H7 (cell line): Measurements from ENCODE around the gene RPS3. TPM values are rescaled to one million over a fixed set of nuclear protein-coding genes. Genes with fewer than 3 reads are reported as not detected.

Source experiments
- DNase-seq: peaks from one replicate; pipeline ENCODE4 v3.0.0; 2012
- H3K27me3 ChIP-seq: 2 replicates; pipeline ENCODE4 v1.6.0; 2011; ENCODE audit warnings: mild to moderate bottlenecking, low read length; ENCODE audit not compliant: control insufficient read depth, insufficient read depth
- H3K36me3 ChIP-seq: replicated peaks from 2 replicates; pipeline ENCODE4 v1.5.1; 2011; ENCODE audit warnings: low read length; ENCODE audit not compliant: control insufficient read depth, insufficient read depth
- H3K4me3 ChIP-seq: 2 replicates; pipeline ENCODE4 v1.5.1; 2011; ENCODE audit warnings: low read depth, mild to moderate bottlenecking, control low read depth, low read length, moderate library complexity; ENCODE audit not compliant: insufficient read depth
- total RNA-seq: library from RNA; depleted of rRNA; stranded (reverse); fragments of >200 nt; shearing (Covaris generic); gene quantifications from 2 replicates; pipeline ENCODE4 v1.2.3, GENCODE V29; 2014

RPS3 gene
- total RNA-seq, 1 experiment from 2014 or later = 2,298 TPM

DNA sequence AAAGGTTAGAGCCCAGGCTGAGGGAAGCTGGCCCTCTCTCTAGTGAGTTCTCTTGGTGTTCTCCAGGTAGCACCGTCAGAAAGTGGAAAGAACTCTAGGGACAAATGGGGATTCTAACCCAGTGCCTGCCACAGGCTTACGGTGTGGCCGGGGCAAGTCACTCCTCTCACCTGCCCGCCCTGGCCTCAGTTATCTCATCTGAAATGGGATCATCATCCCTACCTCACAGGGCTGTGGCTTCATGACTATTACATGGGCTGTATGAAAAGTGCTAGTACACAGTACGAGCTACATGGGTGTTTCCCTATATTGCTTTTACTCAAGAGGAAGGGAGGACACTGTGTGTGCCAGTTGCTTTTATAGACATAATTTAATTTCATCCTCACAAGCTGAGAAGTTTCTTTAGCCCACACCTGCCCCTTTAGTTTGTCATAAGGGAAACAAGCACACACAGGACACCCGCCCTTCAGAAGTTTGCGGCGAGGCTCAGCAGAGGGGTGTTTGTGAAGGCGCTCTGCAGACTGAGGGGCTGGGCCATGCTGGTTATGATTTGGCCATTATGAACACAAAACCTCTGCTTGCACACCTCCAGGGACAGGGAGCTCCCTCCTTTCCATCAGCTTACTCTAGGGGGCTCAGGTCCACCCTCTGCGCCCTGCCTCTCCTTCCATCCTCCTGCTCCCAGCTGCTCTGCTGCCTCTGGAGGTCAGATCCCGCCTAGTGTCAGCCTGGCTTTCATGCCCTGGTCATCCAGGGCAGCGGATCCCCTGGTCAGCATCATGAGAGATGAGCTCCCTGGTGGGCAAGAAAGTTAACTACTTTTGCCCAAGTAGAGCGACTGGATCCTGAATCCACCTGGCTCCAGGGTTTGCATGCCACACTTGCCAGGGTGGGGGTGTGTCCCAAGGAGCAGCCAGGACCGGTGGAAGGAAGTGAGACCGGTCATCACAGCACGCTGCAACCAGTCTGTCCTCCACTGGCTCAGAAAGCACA, 32.5 kb downstream of the RPS3 start:
- H3K36me3 ChIP-seq = no peaks in the 10 kb centered on the region
- no peak overlapping the region for H3K4me3 ChIP-seq
- DNase-seq = peak; percentile 79
- H3K27me3 ChIP-seq = peaks cover 56% of the 10 kb centered on the region

DNA sequence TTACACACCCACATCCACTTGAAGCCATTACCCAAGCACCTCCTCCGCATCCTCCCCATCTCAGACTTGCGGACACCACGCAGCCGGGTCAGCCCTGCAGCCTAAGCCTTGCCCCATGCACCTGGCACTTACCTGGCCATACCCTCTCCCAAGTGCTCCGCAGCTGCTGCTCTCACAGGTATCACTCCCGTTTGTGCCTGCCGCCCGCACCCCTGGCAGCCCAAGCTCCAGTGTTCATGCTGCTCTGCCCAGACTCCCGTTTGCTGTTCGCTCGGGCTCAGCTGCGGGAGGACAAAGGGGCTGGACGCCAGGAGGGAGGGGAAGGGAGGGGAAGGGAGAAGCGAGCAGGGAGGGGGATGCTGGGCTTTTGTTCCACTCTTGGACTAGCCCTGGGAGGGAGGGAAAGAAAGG, 33.6 kb downstream of the RPS3 start, which contains the start of gene KLHL35:
TSS of gene KLHL35 (minus strand) at position 293 of the 411 bp plus-strand sequence. CDS start 2,574 bp downstream, outside the sequence.
- DNase-seq = peak; percentile 84
- Histone ChIP-seq H3K27me3 (peaks cover 52% of the 10 kb centered on the region), H3K36me3 (no peaks in the 10 kb centered on the region), H3K4me3 (peak within 1 kb of the TSS; percentile 24)

DNA sequence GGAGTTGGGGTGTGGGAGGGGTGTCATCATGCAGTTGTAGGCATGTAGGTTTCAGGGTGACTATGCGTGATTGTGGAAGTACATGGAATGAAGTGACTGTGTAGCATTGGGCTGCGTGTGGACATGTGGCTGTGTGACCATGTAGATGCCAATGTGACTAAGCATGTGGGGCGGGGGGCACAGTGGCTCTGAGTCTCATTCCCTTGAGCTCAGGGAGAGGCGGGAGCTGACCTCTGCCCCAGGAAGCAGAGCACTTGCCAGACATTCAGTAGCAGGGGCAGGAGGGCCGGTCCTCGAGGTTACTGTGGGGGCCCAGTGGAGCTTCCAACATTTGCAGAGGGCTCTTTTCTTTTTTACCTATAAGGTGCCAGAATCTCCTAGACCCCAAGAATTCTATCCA, 34.1 kb downstream of the RPS3 start:
- Histone ChIP-seq H3K27me3 (peaks cover 51% of the 10 kb centered on the region), H3K4me3 (no peak overlapping the region), H3K36me3 (no peaks in the 10 kb centered on the region)
- DNase-seq = no peak

- no peak for DNase-seq
- Histone ChIP-seq H3K27me3 (peaks cover 45% of the 10 kb centered on the region), H3K4me3 (no peak overlapping the region), H3K36me3 (no peaks in the 10 kb centered on the region)
Observed at GRCh38 chr11:75434051-75434450, 34.7 kb downstream of the RPS3 start.

GRCh38 chr11:75434886-75435570, 35.7 kb downstream of the RPS3 start:
- Histone ChIP-seq H3K27me3 (peaks cover 35% of the 10 kb centered on the region), H3K36me3 (no peaks in the 10 kb centered on the region), H3K4me3 (no peak overlapping the region)
- DNase-seq = no peak

DNA sequence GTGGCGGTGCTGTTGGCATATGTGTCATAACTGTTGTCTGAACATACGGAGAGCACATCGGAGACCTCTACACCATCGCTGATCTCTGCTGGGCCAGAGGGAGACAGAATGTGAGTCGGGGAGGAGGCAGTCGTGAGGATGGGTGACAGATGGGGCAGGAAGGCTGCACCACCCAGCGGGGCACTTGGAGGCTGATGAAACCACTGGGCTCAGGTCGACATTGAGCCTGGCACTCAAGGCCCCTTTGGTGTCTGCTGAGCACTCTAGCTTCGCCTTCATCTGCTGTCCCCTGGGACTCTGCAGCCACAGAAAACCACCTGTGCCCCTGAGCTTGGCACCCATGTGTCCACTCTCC, 36.2 kb downstream of the RPS3 start:
- peaks cover 30% of the 10 kb centered on the region for H3K27me3 ChIP-seq
- H3K36me3 ChIP-seq = no peaks in the 10 kb centered on the region
- no peak for DNase-seq

DNA sequence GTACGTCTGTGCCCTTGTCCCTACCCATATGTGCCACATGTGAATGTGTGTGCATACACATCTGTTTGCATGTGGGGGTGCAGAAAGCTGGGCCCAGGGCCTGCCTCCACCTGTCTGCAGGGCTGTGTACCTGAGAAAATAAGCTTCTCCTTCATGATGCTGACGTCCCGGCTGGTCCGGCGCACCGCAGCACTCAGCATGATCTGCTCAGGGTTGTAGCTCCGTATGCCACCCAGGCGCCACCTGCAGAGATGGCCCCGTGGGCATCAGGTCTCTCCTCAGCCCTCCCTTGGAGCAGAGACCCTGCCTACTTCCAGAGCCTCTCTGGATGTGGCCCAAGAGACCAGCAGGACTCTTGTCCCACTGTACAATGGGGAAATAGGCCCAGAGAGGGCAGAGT, 37.5 kb downstream of the RPS3 start:
- H3K36me3 ChIP-seq = no peaks in the 10 kb centered on the region
- DNase-seq = no peak
- peaks cover 17% of the 10 kb centered on the region for H3K27me3 ChIP-seq
- H3K4me3 ChIP-seq = no peak overlapping the region

More for the DNA sequence above, 36.2 kb downstream of the RPS3 start:
- no peak overlapping the region for H3K4me3 ChIP-seq

DNA sequence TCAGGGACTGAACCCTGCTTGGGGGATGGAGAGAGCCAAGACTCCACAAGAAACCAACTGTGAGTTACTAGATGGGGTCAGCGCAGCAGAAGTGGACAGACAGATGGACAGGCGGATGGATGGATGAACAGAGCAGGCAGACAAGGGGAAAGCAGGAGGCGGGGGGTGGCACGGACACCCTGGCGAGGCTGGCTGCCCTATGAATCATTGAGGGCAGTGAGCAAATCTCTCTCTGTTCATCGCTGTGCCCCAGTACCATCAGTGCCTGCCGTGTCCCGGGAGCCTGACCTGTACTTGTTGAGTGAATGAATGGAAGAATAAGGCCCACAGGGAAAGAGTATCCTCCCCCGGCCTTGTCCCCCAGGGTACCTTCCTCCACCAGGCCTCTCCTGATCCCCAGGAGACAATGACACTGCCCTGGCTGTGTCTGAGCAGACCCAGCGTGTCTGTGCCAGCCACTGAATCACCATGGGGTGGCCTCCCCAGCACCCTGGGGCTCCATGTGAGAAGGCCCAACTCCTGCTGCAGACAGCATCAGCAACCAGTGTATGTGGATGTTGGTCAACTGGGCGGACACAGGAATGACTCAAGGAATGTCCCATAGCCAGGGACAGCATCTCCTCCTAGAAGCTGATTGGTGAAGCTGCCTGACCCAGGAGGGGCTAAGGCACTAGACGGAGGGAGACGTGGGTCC, 38.8 kb downstream of the RPS3 start:
- no peak for DNase-seq
- Histone ChIP-seq H3K4me3 (no peak overlapping the region), H3K36me3 (no peaks in the 10 kb centered on the region), H3K27me3 (peaks cover 4% of the 10 kb centered on the region)

DNA sequence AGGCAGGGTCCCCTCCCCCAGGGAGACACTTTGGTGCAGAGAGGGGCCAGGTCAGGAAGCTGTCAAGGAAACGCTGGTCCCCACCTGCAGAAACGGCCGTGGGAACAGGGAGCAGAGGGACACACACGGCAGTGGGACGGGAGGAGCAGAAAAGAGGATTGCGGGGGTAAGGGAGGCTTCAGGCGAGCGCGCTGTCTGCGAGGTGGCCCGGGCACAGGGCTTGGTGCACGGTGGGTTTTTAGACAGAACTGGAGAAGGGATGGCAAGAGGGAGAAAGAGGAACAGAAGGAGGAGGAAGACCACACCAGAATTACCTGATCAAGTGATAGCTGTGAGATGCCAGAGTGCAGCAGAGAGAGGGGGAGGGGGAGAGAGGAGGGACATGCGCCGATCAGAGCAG, 39.7 kb downstream of the RPS3 start:
- Histone ChIP-seq H3K4me3 (no peak overlapping the region), H3K36me3 (no peaks in the 10 kb centered on the region), H3K27me3 (no peaks in the 10 kb centered on the region; the same call in 1 of the 2 replicates)
- no peak for DNase-seq

DNA sequence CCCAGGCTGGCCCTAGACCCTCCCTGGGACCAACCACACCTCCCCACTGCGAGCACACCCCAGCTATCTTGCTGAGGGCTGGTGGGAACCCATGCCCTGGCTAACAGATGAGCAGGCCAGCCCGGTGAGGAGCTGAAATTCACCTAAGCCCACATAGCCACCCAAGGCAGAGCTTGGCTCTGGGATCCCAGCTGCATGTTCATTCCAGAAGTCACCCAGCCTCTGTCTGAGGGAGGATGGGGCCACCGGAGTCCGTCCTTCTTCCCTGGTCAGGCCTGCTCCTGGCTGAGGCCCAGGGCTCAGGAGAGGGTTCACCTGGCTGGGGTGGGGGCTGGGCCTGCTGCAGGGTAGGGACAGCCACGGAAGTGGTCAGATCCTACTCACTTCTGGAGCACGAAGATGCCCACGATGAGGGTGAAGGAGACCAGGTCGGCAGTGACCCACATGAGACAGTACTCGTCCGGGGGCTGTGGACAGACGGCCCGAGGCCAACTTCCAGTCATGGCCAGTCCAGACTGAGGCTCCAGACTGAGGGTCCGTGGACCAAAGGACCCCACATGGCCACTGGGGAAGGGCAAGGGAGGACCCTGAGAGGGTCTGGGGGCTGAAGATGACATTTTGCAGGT, 40.3 kb downstream of the RPS3 start:
- Histone ChIP-seq H3K27me3 (no peaks in the 10 kb centered on the region), H3K36me3 (no peaks in the 10 kb centered on the region), H3K4me3 (no peak overlapping the region)
- DNase-seq = no peak

DNA sequence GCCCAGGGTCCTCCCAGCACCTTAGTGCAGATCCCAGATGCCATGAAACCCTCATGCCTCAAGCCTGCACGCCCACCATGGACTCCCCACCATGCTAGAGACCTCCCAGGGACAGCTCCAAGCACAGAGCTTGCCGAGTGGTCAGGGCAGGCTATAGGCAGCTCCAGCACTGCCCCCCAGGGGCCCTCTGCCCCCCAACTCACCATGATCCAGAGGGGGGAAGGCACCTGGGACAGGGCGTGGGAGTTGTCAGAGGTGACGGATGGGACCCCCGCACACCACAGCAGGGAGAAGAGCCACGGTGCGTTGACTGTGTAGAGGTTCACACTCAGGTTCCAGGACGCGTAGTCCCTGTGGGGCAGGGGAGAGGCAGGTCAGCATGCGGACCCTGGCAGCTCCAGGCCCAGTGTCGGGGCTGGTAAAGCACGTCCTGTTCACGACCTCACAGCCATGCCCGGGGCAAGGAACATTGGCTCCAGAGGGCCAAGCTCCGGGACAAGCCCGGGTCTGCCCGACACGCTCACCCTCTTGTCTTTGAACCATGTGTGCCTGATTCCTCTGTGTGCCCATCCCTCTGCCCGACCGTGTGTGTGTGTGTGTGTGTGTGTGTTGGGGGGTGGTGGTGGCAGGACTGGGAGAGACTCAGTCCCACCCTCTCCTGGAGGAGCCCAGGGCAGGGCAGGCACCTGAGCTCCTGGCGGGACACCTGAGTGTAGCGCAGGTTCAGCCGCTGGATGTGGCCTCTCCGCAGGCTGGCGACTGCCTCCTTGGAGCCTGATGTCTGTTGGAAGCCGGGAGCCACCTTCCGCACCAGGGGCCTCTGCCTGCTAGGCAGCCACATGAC, 41.9 kb downstream of the RPS3 start:
- no peak overlapping the region for H3K4me3 ChIP-seq
- no peaks in the 10 kb centered on the region for H3K27me3 ChIP-seq
- H3K36me3 ChIP-seq = no peaks in the 10 kb centered on the region
- DNase-seq = no peak

DNA sequence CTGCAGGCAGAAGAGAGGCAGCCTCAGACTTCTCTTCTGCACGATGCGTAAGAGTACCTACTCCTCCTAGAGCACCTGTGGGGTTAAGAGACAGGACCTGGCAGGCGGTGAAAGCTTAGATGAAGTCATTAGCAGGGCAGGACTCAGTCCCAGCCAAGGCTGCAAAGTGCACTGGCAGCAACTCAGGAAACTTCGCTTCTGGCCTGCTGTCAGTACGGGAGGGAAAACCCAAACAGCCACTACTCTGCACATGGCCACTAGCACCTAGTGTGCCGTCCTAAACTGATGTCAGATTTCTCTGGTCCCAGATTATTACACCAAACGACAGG, 42.5 kb downstream of the RPS3 start:
- DNase-seq = no peak
- Histone ChIP-seq H3K27me3 (no peaks in the 10 kb centered on the region), H3K4me3 (no peak overlapping the region), H3K36me3 (no peaks in the 10 kb centered on the region)

DNA sequence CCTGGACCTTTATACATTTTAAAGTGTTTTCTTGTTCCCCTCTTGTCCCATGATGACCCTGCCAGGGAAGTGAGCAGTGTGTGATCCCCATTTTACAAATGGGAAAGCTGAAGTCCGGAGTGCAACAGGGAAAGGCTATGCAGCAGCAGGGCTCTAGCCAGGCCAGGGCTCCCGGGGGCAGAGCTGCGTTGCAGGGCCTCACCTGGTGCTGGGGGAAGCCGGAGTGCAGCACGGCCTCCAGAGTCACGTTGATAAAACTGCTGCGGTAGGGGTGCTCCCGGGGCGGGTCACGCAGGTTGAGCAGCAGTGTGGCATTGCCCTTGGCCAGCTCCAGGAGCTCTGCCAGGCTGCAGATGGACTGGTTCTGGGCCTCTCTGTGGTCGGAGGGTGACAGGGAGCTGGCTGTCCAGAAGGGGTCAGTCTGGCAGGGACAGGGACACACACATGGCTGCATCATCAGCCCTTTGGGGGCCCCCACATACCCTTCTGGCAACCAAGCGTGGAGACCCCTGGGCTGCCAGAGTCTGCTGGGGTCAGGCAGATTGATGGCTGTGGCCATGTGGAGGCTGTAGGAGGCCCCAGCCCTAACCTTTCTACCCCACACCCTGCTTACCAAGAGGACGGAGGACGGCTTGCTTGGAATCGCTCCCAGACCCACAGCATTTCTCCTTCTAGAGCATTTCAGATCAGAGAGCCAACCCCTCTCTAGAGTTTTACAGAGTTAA, 43.0 kb downstream of the RPS3 start:
- Histone ChIP-seq H3K27me3 (no peaks in the 10 kb centered on the region), H3K36me3 (no peaks in the 10 kb centered on the region), H3K4me3 (no peak overlapping the region)
- DNase-seq = no peak
